ENCODE measurements around the gene SPATC1L.

The SPATC1L gene

GRCh38 chr21:46128933-46129571, 55.2 kb downstream of the SPATC1L start:
- Histone ChIP-seq H3K9me3 (ENCODE audit: control insufficient read depth in 1 of 2, low read length in 2 of 2) (no peaks in the 10 kb centered on the region), H3K36me3 (ENCODE audit: control insufficient read depth in 1 of 2, insufficient read depth in 2 of 2, low read length in 2 of 2) (peaks cover 6 to 50% of the 10 kb centered on the region in 2 donors), H3K4me3 (ENCODE audit: low read depth in 1 of 2, low read length in 2 of 2) (no peak overlapping the region), H3K27me3 (ENCODE audit: low read depth, low read length) (no peaks in the 10 kb centered on the region), H3K4me1 (ENCODE audit: control insufficient read depth in 1 of 2, insufficient read depth in 2 of 2, low read length in 2 of 2) (no peaks in the 10 kb centered on the region), H3K27ac (ENCODE audit: low read length) (no peak overlapping the region)

- no peaks in the 10 kb centered on the region for H3K27me3 ChIP-seq (ENCODE audit: low read depth, low read length)
- no peak overlapping the region for H3K4me3 ChIP-seq (ENCODE audit: low read depth in 1 of 2, low read length in 2 of 2)
- peaks cover 7 to 55% of the 10 kb centered on the region in 2 donors for H3K36me3 ChIP-seq (ENCODE audit: control insufficient read depth in 1 of 2, insufficient read depth in 2 of 2, low read length in 2 of 2)
- no peaks in the 10 kb centered on the region for H3K4me1 ChIP-seq (ENCODE audit: control insufficient read depth in 1 of 2, insufficient read depth in 2 of 2, low read length in 2 of 2)
- H3K9me3 ChIP-seq (ENCODE audit: control insufficient read depth in 1 of 2, low read length in 2 of 2) = no peaks in the 10 kb centered on the region
- no peak overlapping the region for H3K27ac ChIP-seq (ENCODE audit: low read length)
These were observed 55.9 kb downstream of the SPATC1L start for GRCh38 chr21:46128106-46128932.

GRCh38 chr21:46127239-46128105, 56.8 kb downstream of the SPATC1L start:
- H3K4me1 ChIP-seq (ENCODE audit: control insufficient read depth in 1 of 2, insufficient read depth in 2 of 2, low read length in 2 of 2) = no peaks in the 10 kb centered on the region

GRCh38 chr21:46126309-46127238, 57.7 kb downstream of the SPATC1L start:
- no peaks in the 10 kb centered on the region for H3K9me3 ChIP-seq (ENCODE audit: control insufficient read depth in 1 of 2, low read length in 2 of 2)

More at GRCh38 chr21:46127239-46128105, 56.8 kb downstream of the SPATC1L start:
- peaks cover 11 to 63% of the 10 kb centered on the region in 2 donors for H3K36me3 ChIP-seq (ENCODE audit: control insufficient read depth in 1 of 2, insufficient read depth in 2 of 2, low read length in 2 of 2)
- no peak overlapping the region for H3K4me3 ChIP-seq (ENCODE audit: low read depth in 1 of 2, low read length in 2 of 2)
- H3K27me3 ChIP-seq (ENCODE audit: low read depth, low read length) = no peaks in the 10 kb centered on the region
- H3K27ac ChIP-seq (ENCODE audit: low read length) = no peak overlapping the region
- no peaks in the 10 kb centered on the region for H3K9me3 ChIP-seq (ENCODE audit: control insufficient read depth in 1 of 2, low read length in 2 of 2)

GRCh38 chr21:46125846-46126301, 58.4 kb downstream of the SPATC1L start:
- H3K4me3 ChIP-seq (ENCODE audit: low read depth in 1 of 2, low read length in 2 of 2) = no peak overlapping the region
- H3K4me1 ChIP-seq (ENCODE audit: control insufficient read depth in 1 of 2, insufficient read depth in 2 of 2, low read length in 2 of 2) = no peaks in the 10 kb centered on the region
- no peaks in the 10 kb centered on the region for H3K9me3 ChIP-seq (ENCODE audit: control insufficient read depth in 1 of 2, low read length in 2 of 2)
- H3K27me3 ChIP-seq (ENCODE audit: low read depth, low read length) = no peaks in the 10 kb centered on the region
- peaks cover 22 to 79% of the 10 kb centered on the region in 2 donors for H3K36me3 ChIP-seq (ENCODE audit: control insufficient read depth in 1 of 2, insufficient read depth in 2 of 2, low read length in 2 of 2)
- no peak overlapping the region for H3K27ac ChIP-seq (ENCODE audit: low read length)

More at GRCh38 chr21:46126309-46127238, 57.7 kb downstream of the SPATC1L start:
- Histone ChIP-seq H3K27ac (ENCODE audit: low read length) (no peak overlapping the region), H3K4me1 (ENCODE audit: control insufficient read depth in 1 of 2, insufficient read depth in 2 of 2, low read length in 2 of 2) (no peaks in the 10 kb centered on the region), H3K27me3 (ENCODE audit: low read depth, low read length) (no peaks in the 10 kb centered on the region), H3K4me3 (ENCODE audit: low read depth in 1 of 2, low read length in 2 of 2) (no peak overlapping the region), H3K36me3 (ENCODE audit: control insufficient read depth in 1 of 2, insufficient read depth in 2 of 2, low read length in 2 of 2) (peaks cover 18 to 72% of the 10 kb centered on the region in 2 donors)

- H3K36me3 ChIP-seq (ENCODE audit: control insufficient read depth in 1 of 2, insufficient read depth in 2 of 2, low read length in 2 of 2) = peaks cover 22 to 86% of the 10 kb centered on the region in 2 donors
- H3K9me3 ChIP-seq (ENCODE audit: control insufficient read depth in 1 of 2, low read length in 2 of 2) = no peaks in the 10 kb centered on the region
- H3K27ac ChIP-seq (ENCODE audit: low read length) = no peak overlapping the region
These were observed 59.1 kb downstream of the SPATC1L start for GRCh38 chr21:46124926-46125845.

GRCh38 chr21:46124083-46124925, 60.0 kb downstream of the SPATC1L start:
- H3K4me1 ChIP-seq (ENCODE audit: control insufficient read depth in 1 of 2, insufficient read depth in 2 of 2, low read length in 2 of 2) = no peaks in the 10 kb centered on the region

More at GRCh38 chr21:46124926-46125845, 59.1 kb downstream of the SPATC1L start:
- Histone ChIP-seq H3K4me3 (ENCODE audit: low read depth in 1 of 2, low read length in 2 of 2) (no peak overlapping the region), H3K27me3 (ENCODE audit: low read depth, low read length) (no peaks in the 10 kb centered on the region), H3K4me1 (ENCODE audit: control insufficient read depth in 1 of 2, insufficient read depth in 2 of 2, low read length in 2 of 2) (no peaks in the 10 kb centered on the region)

GRCh38 chr21:46122758-46123683, 61.2 kb downstream of the SPATC1L start:
- peaks cover 26 to 97% of the 10 kb centered on the region in 2 donors for H3K36me3 ChIP-seq (ENCODE audit: control insufficient read depth in 1 of 2, insufficient read depth in 2 of 2, low read length in 2 of 2)
- H3K9me3 ChIP-seq (ENCODE audit: control insufficient read depth in 1 of 2, low read length in 2 of 2) = no peaks in the 10 kb centered on the region
- H3K27me3 ChIP-seq (ENCODE audit: low read depth, low read length) = no peaks in the 10 kb centered on the region
- H3K27ac ChIP-seq (ENCODE audit: low read length) = no peak overlapping the region
- H3K4me1 ChIP-seq (ENCODE audit: control insufficient read depth in 1 of 2, insufficient read depth in 2 of 2, low read length in 2 of 2) = no peaks in the 10 kb centered on the region
- no peak overlapping the region for H3K4me3 ChIP-seq (ENCODE audit: low read depth in 1 of 2, low read length in 2 of 2)

More at GRCh38 chr21:46124083-46124925, 60.0 kb downstream of the SPATC1L start:
- H3K4me3 ChIP-seq (ENCODE audit: low read depth in 1 of 2, low read length in 2 of 2) = no peak overlapping the region
- H3K9me3 ChIP-seq (ENCODE audit: control insufficient read depth in 1 of 2, low read length in 2 of 2) = no peaks in the 10 kb centered on the region
- H3K27me3 ChIP-seq (ENCODE audit: low read depth, low read length) = no peaks in the 10 kb centered on the region
- no peak overlapping the region for H3K27ac ChIP-seq (ENCODE audit: low read length)
- H3K36me3 ChIP-seq (ENCODE audit: control insufficient read depth in 1 of 2, insufficient read depth in 2 of 2, low read length in 2 of 2) = peaks cover 22 to 90% of the 10 kb centered on the region in 2 donors

All from muscle layer of duodenum (tissue), 2 donors.